HG02678 (cell line): ENCODE data around the gene NR6A1.

Experiments used
- ATAC-seq: cut with Tn5 transposase; IDR thresholded peaks from one replicate; pipeline ENCODE4 v1.9.1; 2021; ENCODE audit warnings: mild to moderate bottlenecking, moderate library complexity; ENCODE audit not compliant: unreplicated experiment

Gene NR6A1

GRCh38 chr9:124495126-124496074, 275.7 kb downstream of the NR6A1 start:
- ATAC-seq, result no peak

GRCh38 chr9:124493794-124494479, 277.2 kb downstream of the NR6A1 start:
- no peak for ATAC-seq

- no peak for ATAC-seq
These were observed 277.9 kb downstream of the NR6A1 start for GRCh38 chr9:124493218-124493617.

GRCh38 chr9:124492818-124493217, 278.3 kb downstream of the NR6A1 start:
- no peak for ATAC-seq

GRCh38 chr9:124491049-124491975, 279.8 kb downstream of the NR6A1 start:
- no peak for ATAC-seq

GRCh38 chr9:124490004-124490403, 281.1 kb downstream of the NR6A1 start:
- ATAC-seq, result no peak

- no peak for ATAC-seq
These were observed 281.9 kb downstream of the NR6A1 start for GRCh38 chr9:124489222-124489621.

GRCh38 chr9:124488641-124489210, 282.4 kb downstream of the NR6A1 start:
- no peak for ATAC-seq

GRCh38 chr9:124487260-124488182, 283.6 kb downstream of the NR6A1 start:
- ATAC-seq, result no peak

- no peak for ATAC-seq
These were observed 284.3 kb downstream of the NR6A1 start for GRCh38 chr9:124486778-124487259.

- ATAC-seq, result no peak
These were observed 285.2 kb downstream of the NR6A1 start for GRCh38 chr9:124485936-124486335.

GRCh38 chr9:124485201-124485600, 285.9 kb downstream of the NR6A1 start:
- no peak for ATAC-seq

- ATAC-seq, result no peak
These were observed 287.6 kb downstream of the NR6A1 start for GRCh38 chr9:124483481-124483880.

- ATAC-seq, result no peak
These were observed 288.6 kb downstream of the NR6A1 start for GRCh38 chr9:124482431-124483031.

- ATAC-seq, result no peak
These were observed 290.0 kb downstream of the NR6A1 start for GRCh38 chr9:124481115-124481514.

- no peak for ATAC-seq
These were observed 290.5 kb downstream of the NR6A1 start for GRCh38 chr9:124480621-124480981.

GRCh38 chr9:124479947-124480620, 291.0 kb downstream of the NR6A1 start:
- ATAC-seq, result no peak

GRCh38 chr9:124479371-124479770, 291.7 kb downstream of the NR6A1 start:
- ATAC-seq, result no peak

- ATAC-seq, result no peak
These were observed 292.8 kb downstream of the NR6A1 start for GRCh38 chr9:124478354-124478753.
